Measurements from ENCODE around the gene DNAAF5.

DNAAF5 gene

DNA sequence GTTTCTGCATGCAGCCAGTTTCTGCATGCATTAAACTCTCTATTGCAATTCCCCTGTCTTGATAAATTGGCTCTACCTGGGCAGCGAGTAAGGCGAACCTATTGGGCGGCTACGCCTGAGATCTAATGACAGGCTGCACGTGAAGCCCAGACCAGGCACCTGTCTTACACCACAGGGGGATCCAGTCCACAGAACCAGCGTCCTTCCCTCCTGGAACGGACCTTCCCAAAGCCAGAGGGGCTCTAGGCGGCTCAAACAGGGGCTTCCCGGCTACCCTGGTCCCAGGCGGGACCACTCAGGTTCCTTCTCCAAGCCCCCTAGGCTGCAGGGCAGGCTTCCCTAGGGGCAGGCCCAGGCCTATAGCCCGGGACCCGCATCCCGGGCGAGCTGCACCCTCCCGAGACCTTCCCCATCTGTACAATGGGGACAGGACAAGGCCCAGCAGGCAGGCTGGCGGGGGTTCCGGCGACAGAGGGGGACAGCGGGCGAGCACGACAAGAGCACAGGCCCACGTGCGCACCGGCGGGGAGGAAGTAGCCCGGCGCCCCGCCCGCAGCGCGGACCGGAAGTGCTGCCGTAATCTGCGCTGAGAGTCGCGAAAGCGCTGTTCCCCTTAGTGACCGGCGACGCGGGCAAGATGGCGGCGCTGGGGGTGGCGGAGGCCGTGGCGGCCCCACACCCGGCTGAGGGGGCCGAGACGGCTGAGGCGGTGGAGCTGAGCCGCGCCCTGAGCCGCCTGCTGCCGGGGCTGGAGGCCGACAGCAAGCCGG, at the start of gene DNAAF5:
DNAAF5 (plus strand) TSS at position 616 of the 770 bp plus-strand sequence; CDS start at position 638, 22 bp downstream.
- DNase-seq (ENCODE audit: low spot score): peak; percentile 89

DNA sequence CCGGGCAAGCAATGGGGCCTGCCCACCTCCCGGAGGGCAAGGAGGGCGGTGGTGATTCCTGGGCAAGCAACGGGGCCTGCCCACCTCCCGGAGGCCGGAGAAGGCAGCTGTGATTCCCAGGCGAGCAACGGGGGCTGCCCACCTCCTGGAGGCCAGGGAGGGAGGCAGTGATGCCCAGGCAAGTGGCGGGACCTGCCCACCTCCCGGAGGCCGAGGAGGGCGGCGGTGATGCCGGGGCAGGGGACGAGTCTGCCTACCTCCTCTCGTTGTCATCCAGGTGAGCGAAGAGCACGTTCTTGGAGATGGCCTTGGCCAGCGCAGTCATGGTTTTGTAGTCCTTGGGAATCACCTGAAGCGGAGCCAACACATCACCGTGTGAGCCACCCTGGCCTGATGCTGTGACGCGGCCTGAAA, 49.5 kb upstream of the DNAAF5 start:
- DNase-seq (ENCODE audit: low spot score): no peak

DNA sequence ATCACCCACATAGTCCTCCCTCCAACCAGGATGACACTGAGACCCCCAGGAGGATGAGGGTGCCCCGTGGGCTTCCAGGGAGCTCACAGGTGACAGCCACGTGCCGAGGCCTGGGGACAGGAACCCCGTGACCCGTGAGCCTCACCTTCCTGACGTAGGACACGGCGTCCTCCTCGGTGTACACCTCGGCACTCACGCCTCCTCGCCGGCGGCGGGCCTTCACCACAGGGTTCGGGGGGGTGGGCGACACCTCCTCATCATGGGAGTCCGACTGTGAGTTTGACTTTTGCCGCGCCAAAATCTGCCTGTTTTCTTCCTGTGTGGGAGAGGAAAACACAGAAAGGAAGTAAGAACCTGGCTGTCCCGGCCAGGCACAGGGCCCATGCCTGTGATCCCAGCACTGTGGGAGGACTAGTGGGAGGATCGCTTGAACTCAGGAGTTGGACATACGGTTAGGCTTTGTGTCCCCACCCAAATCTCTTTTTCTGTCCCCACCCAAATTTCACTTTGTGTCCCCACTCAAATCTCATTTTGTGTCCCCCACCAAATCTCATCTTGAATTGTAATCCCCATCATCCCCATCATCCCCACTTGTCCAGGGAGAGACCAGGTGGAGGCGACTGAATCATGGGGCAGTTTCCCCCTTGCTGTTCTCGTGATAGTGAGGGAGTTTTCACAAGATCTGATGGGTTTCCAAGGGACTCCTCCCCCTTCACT, 45.9 kb upstream of the DNAAF5 start:
- DNase-seq (ENCODE audit: low spot score): no peak

DNA sequence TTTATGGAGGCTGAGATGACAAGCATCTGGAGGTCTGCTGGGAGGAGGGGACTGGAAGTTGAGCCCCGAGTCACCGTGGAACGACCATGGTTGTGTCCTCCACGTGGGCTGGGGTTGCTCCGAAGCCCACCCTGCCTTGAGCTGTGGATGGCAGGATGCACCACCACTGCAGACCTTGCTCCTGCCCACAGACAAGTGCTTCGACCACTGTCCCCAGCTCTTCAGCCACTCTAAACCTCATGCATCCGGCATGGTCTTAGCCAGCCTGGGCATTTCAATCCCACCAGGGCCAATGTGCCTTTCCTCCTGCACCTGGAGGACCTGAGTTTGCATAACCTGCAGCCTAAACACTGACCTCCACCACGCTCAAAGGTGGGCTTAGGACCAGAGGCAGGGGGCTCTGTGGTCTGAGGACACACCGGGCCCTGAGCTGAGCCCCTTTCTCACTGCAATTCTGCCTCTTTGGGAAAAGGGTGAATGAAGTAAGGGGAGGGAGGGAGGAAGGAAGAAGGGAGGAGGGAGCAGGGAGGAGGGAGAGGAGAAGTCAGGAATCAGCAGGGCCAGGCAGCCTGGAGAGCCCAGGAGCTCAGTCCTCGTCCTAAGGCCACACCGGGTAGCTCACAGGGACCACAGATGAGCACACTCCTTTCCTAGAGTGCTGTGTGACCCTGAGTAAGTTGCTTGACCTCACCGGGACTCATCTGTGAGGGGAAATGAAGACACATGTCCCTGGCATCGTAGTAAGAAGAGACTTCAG, 44.8 kb upstream of the DNAAF5 start:
- DNase-seq (ENCODE audit: low spot score): no peak

GRCh38 chr7:682810-683209, 43.7 kb upstream of the DNAAF5 start:
- no peak for DNase-seq (ENCODE audit: low spot score)

GRCh38 chr7:683526-684205, 42.8 kb upstream of the DNAAF5 start:
- DNase-seq (ENCODE audit: low spot score): no peak

DNA sequence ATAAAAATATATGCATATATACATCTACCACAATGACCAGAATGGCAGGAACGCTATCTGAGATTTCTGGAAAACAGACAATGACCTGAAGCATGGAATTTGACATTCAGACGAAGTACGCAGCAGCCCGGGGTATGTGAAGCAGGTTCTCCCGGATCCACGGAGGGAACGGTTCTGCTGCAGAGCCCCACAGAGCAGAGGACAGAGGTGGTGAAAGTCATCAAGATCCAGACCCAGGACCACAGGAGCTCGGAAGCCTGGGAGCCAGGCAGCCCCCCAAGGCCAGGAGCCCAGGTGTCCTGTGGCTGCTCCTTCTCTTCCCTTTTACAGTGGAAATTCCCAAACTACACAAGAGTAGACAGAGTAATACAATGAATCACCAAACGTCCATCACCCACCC, 42.1 kb upstream of the DNAAF5 start:
- DNase-seq (ENCODE audit: low spot score): no peak

DNA sequence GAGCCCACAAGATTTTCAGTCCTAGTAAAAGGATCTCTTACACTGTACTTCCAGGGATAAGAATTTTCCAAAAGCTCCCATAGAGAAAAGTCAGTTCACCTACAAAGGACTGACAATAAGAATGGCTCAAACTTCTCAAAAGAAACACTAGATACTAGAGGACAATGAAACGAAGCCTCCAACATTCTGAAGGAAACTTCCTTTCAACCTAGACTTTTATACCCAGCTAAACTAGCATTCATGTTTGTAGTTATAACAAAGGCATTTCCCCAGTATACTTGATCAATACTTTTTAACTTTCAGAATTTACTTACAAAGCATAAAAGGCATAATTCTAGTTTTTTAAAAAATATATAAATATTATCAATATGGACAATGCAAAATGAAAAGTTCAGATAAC, 41.0 kb upstream of the DNAAF5 start:
- no peak for DNase-seq (ENCODE audit: low spot score)

- no peak for DNase-seq (ENCODE audit: low spot score)
Measured at GRCh38 chr7:690478-691360, 35.8 kb upstream of the DNAAF5 start.

GRCh38 chr7:691361-692045, 35.0 kb upstream of the DNAAF5 start:
- DNase-seq (ENCODE audit: low spot score): no peak

DNA sequence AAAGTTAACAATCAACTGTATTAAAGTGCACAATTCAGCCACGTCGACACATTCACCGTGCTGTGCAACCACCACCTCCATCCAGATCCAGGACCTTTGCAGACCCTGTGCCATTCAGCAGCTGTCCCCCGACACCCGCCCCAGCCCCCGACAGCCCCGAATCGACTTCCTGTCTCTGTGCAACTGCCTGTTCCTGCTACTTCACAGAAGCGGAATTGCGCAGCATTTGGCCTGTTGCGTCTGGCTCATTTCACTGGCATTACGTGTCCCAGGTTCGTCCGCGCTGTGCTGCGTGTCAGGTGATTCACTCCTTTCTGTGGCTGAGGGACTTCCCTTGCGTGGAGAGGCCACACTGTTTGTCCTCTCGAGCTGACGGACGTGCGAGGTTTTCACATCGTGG, 33.2 kb upstream of the DNAAF5 start:
- DNase-seq (ENCODE audit: low spot score): no peak

GRCh38 chr7:696426-696811, 30.1 kb upstream of the DNAAF5 start:
- no peak for DNase-seq (ENCODE audit: low spot score)

- DNase-seq (ENCODE audit: low spot score): no peak
Measured at GRCh38 chr7:696812-697551, 29.5 kb upstream of the DNAAF5 start.

- DNase-seq (ENCODE audit: low spot score): no peak
Measured at GRCh38 chr7:698515-699475, 27.7 kb upstream of the DNAAF5 start.

- DNase-seq (ENCODE audit: low spot score): no peak
Measured at GRCh38 chr7:699476-700170, 26.9 kb upstream of the DNAAF5 start.

DNA sequence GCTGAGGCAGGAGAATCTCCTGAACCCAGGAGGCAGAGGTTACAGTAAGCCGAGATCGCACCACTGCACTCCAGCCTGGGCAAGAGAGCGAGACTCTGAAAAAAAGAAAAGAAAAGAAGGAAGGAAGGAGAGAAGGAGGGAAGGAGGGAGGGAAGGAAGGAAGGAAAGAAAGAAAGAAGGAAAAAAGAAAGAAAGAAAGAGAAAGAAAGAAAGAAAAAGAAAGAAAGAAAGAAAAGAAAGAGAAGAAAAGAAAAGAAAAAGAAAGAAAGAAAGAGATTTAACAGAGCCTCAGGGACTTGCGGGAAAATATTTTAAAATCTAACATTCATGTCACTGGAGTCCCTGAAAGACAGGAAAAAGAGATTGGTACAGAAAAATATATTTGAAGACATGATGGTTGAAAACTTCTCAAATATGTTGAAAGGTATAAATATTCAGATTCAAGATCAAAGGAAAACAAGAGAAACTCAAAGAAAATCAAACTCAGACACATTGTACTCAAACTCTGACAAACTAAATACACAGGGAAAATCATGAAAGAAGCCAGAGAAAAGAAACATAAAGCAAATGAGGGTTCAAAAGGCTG, 25.3 kb upstream of the DNAAF5 start:
- no peak for DNase-seq (ENCODE audit: low spot score)

DNA sequence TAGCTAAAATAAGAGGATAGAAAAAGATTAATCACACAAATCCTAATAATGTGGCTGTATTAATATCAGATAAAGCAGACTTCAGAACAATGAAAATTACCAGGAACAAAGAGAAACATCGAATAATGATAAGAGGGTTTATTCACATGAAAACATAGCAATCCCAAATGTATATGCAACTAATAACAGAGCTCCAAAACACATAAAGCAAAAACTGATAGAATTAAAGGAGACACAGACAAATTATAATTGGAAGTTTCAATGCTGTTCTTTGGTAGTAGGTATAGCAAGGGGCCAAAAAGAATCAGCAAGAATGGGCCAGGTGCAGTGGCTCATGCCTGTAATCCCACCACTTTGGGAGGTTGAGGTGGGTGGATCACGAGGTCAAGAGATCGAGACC, 23.4 kb upstream of the DNAAF5 start:
- no peak for DNase-seq (ENCODE audit: low spot score)

DNA sequence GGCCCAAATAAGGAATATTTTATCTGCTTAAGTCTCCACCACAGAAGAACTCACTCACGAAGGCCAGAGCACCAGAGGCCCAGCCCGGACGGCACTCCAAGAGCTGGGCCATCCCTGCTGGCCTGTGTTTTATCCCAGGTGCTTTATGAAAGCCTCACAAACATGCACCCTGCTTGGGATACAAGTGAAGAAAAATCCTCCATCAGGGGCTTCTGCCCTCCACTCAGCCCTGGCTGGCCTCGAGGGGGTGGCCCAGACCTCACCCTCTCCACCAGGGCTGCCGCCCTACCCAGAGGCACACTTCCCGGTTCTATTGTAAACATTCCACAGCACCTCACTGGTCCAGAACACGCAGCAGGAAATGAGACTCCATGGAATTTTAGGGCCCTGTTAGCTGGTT, 19.8 kb upstream of the DNAAF5 start:
- DNase-seq (ENCODE audit: low spot score): no peak

Data from kidney tubule cell (primary cell).